HepG2 (cell line): ENCODE results near the gene DIMT1. TPM values are rescaled to one million over a fixed set of nuclear protein-coding genes. Genes with fewer than 3 reads are reported as not detected.
A peak's percentile ranks its signal among the peaks of the same experiment; 100 is the strongest.

Experiments used
- ELF4 ChIP-seq: sonication (generic); formaldehyde crosslinking; IDR thresholded peaks from 2 replicates; pipeline ENCODE4 v1.5.0; 2020; ENCODE audit warnings: missing genetic modification reagents, mild to moderate bottlenecking, moderate library complexity, borderline replicate concordance
- FOXK1 ChIP-seq: sonication (generic); formaldehyde crosslinking; IDR thresholded peaks from 2 replicates; pipeline ENCODE4 v1.4.0; 2020; ENCODE audit warnings: low read depth, missing genetic modification reagents, borderline replicate concordance
- HNF1A ChIP-seq, 2 experiments: sonication (generic) in 1 of 2; formaldehyde crosslinking in 1 of 2; IDR thresholded peaks; 2 replicates each; pipeline versions ENCODE4 v1.4.0 to v1.6.1; 2016 to 2020; ENCODE audit warnings: borderline replicate concordance in 1 of 2, low read depth in 1 of 2, mild to moderate bottlenecking in 1 of 2, missing genetic modification reagents in 1 of 2
- MED1 ChIP-seq: sonication (generic); formaldehyde crosslinking; IDR thresholded peaks from 2 replicates; pipeline ENCODE4 v1.4.0; 2020; ENCODE audit warnings: missing genetic modification reagents
- NFYB ChIP-seq: sonication (generic); formaldehyde crosslinking; IDR thresholded peaks from 2 replicates; pipeline ENCODE4 v1.4.0; 2020; ENCODE audit warnings: missing genetic modification reagents
- PLSCR1 ChIP-seq: sonication (generic); formaldehyde crosslinking; IDR thresholded peaks from 2 replicates; pipeline ENCODE4 v1.5.0; 2020; ENCODE audit warnings: missing genetic modification reagents, mild to moderate bottlenecking, borderline replicate concordance
- POLR2G ChIP-seq: fragments of 200-400 bp; formaldehyde crosslinking; IDR thresholded peaks from 2 replicates; pipeline ENCODE4 v1.6.1; 2018; ENCODE audit warnings: mild to moderate bottlenecking, low read depth, low read length, moderate library complexity
- PREB ChIP-seq: sonication (generic); formaldehyde crosslinking; IDR thresholded peaks from 2 replicates; pipeline ENCODE4 v1.4.0; 2020; ENCODE audit warnings: missing genetic modification reagents
- RNF2 ChIP-seq: fragments of 450-650 bp; conservative IDR thresholded peaks from 2 replicates; pipeline ENCODE4 v1.6.1; 2016; ENCODE audit warnings: low read depth
- SP1 ChIP-seq, 2 experiments: fragments of 450-650 bp in 1 of 2; sonication (generic) in 1 of 2; formaldehyde crosslinking in 1 of 2; IDR thresholded peaks; 2 replicates each; pipeline versions ENCODE4 v1.4.0 to v1.6.1; 2016 to 2020; ENCODE audit warnings: missing genetic modification reagents in 1 of 2
- TBX2 ChIP-seq: sonication (generic); formaldehyde crosslinking; IDR thresholded peaks from 2 replicates; pipeline ENCODE4 v1.5.0; 2020; ENCODE audit warnings: missing genetic modification reagents, mild to moderate bottlenecking, borderline replicate concordance
- THAP9 ChIP-seq: sonication (generic); formaldehyde crosslinking; IDR thresholded peaks from 2 replicates; pipeline ENCODE4; 2020; ENCODE audit warnings: missing genetic modification reagents, mild to moderate bottlenecking, borderline replicate concordance
- YY1 ChIP-seq: IDR thresholded peaks from 2 replicates; pipeline ENCODE4 v1.6.1; 2011; ENCODE audit warnings: low read length, low read depth, moderate library complexity, mild to moderate bottlenecking; ENCODE audit not compliant: insufficient read depth, insufficient replicate concordance
- ZEB1 ChIP-seq: IDR thresholded peaks from 2 replicates; pipeline ENCODE4 v1.6.1; 2012; ENCODE audit warnings: mild to moderate bottlenecking, low read depth, inconsistent platforms; ENCODE audit not compliant: insufficient replicate concordance
- ZFP62 ChIP-seq: sonication (generic); formaldehyde crosslinking; IDR thresholded peaks from 2 replicates; pipeline ENCODE4 v1.4.0; 2020; ENCODE audit warnings: missing genetic modification reagents
- ZKSCAN8 ChIP-seq: IDR thresholded peaks from 2 replicates; pipeline ENCODE4 v1.6.1; 2016; ENCODE audit warnings: borderline replicate concordance, missing genetic modification reagents, missing compliant biosample characterization
- polyA plus RNA-seq, 8 experiments: library from polyadenylated mRNA; depleted of rRNA in 3 of 8; stranded (reverse) in 7 of 8; unstranded in 1 of 8; fragments of >200 nt; fragmentation: Illumina TruSeq in 4 of 8; extraction: Trizol in 4 of 8; gene quantifications; 2 replicates each; pipeline versions ENCODE4 v1.2.1 to v1.2.3, GENCODE V29; 2011 to 2016; ENCODE audit warnings: low read depth in 4 of 8, missing spikeins in 1 of 8, mixed read lengths in 1 of 8; ENCODE audit not compliant: insufficient read depth in 1 of 8
- total RNA-seq, 5 experiments: library from RNA; depleted of rRNA; stranded (reverse); fragments of >200 nt; fragmentation: Illumina TruSeq; extraction: Trizol; gene quantifications; 2 replicates each; pipeline ENCODE4 v1.2.3, GENCODE V29; 2016; ENCODE audit warnings: low read depth in 1 of 5

The DIMT1 gene
- total and polyA plus RNA-seq, 2 of the 13 experiments (the other 11 are each of a cell fraction or from before 2014, with no cell fraction given), result 16.1 to 35.2 TPM

- TF ChIP-seq HNF1A (IDR thresholded peaks at IDR 0.05; ENCODE audit: low read depth) (0 out of 2 replicates have a peak, but pooled peaks have one; percentile 20), HNF1A (CRISPR knock-in tag; IDR thresholded peaks at IDR 0.05; ENCODE audit: borderline replicate concordance) (no peak; the same call in 1 of the 2 replicates), TBX2 (CRISPR knock-in tag) (peak; percentile 92), SP1 (IDR thresholded peaks at IDR 0.05) (no peak), SP1 (CRISPR knock-in tag; IDR thresholded peaks at IDR 0.05) (peak; percentile 82), POLR2G (peak; percentile 99), YY1 (peak; percentile 60), THAP9 (CRISPR knock-in tag) (peak; percentile 82), FOXK1 (CRISPR knock-in tag) (no peak; the same call in 1 of the 2 replicates), ZEB1 (no peak), MED1 (CRISPR knock-in tag) (peak; percentile 74), ZFP62 (CRISPR knock-in tag) (no peak), RNF2 (peak; percentile 83), ZKSCAN8 (CRISPR knock-in tag) (peak; percentile 67; the same call in 1 of the 2 replicates), ELF4 (CRISPR knock-in tag) (peak; percentile 68; the same call in 1 of the 2 replicates), PLSCR1 (CRISPR knock-in tag) (peak; percentile 84; the same call in 1 of the 2 replicates), NFYB (0 out of 2 replicates have a peak, but pooled peaks have one; percentile 45), PREB (CRISPR knock-in tag) (no peak)
Measured at GRCh38 chr5:62403411-62404250, at the start of gene DIMT1 (continued).
